OCI-LY3 (cell line): ENCODE data around the gene CMTM4.

Source experiments
- CTCF ChIP-seq: fragments of 200-600, 300-600 bp; sonication (generic); IDR thresholded peaks from 2 replicates; pipeline ENCODE4 v1.5.1; 2014; ENCODE audit warnings: antibody characterized with exemption, low read length, low read depth
- EZH2phosphoT487 ChIP-seq: fragments of 200-600 bp; shearing (Covaris generic); IDR thresholded peaks from 2 replicates; pipeline ENCODE4 v1.6.1; 2018; ENCODE audit warnings: antibody characterized with exemption, mixed run types, low read depth

DNA sequence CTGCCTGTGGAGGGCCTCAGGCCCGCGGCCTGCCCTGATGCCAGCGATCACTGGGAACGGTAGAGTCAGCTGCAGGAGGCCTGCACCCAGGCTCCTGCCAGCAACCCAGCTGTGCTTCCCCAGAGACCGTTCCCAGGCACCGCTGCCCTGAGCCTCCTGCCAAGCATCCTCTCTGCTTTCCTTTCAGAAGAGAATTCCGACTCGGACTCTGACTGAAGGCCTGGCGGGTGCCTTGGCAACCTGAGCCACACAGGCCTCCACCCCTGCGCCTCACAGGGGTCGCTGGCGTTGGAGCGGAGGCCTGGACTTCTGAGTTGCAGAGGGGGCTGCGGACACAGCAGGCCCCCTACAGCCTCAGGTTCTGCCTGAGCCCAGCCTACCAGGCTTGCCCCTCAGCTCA is 84.1 kb downstream of the CMTM4 start:
- no peak for TF ChIP-seq CTCF
- no peak for TF ChIP-seq EZH2phosphoT487
